HG03039 (cell line): Measurements from ENCODE around the gene ALAS1.
"Not testable (repeated sequence)": the region's sequence is repeated elsewhere in the genome, so short reads cannot be mapped to it uniquely, and the experiment has no call there.

Experiments used
- ATAC-seq: cut with Tn5 transposase; IDR thresholded peaks from one replicate; pipeline ENCODE4 v1.9.1; 2021; ENCODE audit warnings: mild to moderate bottlenecking, moderate library complexity; ENCODE audit not compliant: unreplicated experiment

Gene ALAS1

DNA sequence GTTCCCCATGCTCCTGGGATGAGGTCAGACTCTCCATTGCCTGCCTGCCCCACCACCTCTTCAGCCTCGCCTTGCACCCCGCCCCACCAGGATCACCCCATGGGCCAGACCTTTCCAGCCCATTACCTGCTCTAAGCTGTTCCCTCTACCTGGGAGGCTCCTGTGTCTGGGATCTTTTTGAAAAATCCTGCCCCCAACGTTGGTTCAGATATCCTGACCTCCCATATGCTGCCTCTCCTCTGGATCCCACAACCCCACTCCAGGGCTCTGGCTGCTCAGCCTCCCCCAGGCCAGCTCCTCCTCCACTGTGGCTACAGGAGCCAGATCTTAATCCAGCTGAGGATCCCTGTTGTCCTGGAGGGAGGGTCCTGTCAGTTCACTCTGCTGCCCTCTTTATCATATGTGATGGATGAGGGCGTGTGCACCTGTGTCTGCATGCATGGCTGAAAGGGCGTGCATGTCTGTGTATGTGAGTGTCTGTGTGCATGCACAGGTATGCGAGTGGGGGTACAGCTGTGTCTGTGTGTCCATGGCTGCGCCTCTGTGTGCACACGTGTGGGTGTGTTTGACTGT lies 21.7 kb upstream of the ALAS1 start:
- ATAC-seq: no peak

DNA sequence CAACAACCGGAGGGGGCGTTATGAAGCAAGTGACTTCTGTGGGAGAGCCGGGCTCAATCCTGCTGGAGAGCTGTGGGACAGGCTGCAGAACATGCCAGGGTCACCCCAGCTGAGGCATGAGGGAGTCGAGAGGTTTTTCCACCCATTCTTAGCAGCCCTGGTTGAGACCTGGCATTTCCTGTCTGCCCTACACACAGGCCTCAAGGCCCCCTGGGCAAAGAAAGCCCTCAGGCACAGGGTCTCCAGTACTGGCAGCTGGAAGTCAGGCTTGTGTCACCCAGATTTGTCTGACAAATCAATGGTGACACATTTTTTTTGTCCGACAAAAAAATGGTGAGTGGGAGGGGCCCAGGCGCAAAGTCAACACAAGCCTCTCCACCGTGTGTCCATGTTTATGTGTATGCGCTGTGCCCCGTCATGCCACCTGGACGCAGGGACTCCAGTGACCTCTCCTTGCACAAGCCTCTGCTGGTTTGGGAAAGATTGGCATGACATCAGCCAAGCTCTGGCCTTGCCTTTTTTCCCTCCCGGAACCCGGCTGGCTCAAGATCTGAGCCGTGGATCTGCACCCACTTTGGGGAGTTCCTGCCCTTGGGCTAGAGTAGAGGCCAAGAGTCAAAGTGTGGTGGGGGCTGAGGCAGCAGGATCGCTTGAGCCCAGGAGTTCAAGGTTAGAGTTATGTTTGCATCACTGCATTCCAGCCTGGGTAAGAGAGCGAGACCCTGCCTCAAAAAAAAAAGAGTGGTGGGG lies 20.8 kb upstream of the ALAS1 start:
- ATAC-seq: no peak

DNA sequence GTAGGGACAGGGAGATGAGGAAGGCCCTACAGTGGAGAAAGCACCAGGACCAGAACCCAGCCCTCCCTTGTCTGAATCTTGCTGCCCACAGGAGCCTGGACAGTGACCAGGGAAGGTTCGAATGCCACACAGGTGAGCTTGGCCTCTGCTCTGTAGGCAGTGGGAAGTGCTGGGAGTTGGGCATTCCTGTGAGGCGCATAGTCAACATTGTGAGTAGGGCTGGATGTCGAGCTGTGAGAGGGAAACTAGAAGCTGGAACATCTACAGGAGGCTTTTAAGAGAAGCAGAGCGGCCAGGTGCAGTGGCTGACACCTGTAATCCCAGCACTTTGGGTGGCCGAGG lies 20.3 kb upstream of the ALAS1 start:
- ATAC-seq: no peak

DNA sequence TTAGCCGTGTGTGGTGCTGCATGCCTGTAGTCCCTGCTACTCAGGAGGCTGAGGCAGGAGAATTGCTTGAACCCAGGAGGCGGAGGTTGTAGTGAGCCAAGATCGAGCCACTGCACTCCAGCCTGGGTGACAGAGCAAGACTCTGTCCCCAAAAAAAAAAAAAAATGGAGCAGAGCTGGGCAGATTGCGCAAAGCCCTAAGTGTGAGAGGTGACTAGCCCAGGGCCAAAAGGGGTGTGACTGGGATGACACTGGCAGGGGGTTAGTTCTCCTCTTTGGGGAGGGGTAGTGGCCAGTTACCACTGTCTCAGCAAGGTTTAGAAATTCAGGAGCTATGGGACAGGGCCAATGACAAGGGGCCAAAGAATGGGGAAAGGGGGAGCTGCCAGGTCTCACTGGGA lies 19.8 kb upstream of the ALAS1 start:
- ATAC-seq: not testable (repeated sequence)

DNA sequence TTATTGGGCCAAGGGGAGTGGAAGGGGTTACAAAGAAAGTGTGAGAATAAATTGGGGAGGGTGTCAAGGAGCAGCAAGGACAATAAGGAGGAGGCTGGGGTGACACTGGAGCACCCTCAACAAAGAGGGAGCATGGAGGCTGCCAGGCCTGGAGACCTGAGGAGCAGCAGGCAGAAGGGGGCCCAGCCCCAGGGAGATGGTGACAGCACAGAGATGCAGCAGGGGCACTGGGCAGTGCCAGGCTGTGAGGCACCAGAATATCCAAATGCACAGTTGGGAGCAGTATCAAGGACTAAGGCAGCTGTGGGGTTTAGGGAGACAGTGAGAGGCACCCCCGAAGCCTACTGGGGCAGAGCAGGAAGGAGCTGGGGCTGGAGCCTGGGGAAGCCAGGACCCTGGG lies 19.4 kb upstream of the ALAS1 start:
- no peak for ATAC-seq

DNA sequence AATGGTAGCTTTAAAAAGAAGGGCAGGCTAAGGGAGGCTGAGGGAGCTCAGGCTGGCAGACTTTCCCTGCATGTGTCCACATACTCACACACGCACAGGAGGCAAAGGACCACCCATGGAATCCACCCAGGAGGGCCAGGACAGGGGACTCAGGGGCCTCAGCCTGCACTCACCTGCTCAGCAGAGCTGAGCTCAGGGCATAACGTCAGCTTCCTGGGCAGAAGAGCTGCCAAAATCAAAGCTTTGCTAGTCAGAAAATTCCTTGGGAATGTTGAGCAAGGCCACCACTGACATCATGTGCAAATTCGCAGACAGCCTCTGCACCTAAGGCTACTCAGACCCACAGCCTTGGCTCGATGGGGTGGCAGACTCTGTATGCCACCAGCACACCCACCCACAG lies 16.4 kb upstream of the ALAS1 start:
- ATAC-seq: no peak

DNA sequence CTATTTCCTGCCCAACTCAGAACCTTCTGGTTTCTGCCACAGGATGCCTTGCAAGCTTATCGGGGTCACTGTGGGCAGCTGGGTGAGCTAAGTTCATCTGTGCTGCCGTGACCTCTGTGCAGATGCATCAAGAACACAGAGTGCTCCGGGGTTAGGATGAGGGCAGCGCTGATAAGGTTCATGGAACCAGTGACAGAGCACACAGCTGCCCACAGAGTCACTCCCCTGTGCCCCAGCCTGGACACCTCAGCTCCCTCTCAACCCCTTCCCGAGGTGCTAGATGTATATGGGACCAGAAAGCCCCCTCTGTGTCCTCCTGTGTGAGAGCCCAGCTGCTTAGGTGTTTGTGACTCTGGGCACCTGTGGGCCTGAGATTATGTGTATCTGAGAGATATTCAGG lies 15.8 kb upstream of the ALAS1 start:
- ATAC-seq: no peak

DNA sequence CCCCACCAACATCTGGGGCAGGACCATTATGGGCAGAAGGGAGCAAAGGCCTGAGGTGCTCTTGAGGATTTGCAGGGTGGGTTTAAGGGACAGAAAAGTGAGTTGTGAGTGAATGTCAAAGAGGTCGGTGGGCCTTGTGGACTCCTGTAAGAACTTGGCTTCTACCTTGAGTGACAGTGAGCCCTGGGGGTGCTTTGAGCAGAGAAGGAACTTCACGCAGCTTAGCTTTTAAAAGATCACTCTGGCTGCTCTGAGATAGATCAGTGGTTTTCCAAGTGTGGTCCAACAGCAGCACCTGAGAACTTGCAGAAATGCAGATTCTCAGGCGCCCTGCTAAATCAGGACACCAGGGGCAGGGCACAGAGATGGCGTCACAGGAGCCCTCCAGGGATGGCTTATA lies 15.3 kb upstream of the ALAS1 start:
- ATAC-seq: no peak

DNA sequence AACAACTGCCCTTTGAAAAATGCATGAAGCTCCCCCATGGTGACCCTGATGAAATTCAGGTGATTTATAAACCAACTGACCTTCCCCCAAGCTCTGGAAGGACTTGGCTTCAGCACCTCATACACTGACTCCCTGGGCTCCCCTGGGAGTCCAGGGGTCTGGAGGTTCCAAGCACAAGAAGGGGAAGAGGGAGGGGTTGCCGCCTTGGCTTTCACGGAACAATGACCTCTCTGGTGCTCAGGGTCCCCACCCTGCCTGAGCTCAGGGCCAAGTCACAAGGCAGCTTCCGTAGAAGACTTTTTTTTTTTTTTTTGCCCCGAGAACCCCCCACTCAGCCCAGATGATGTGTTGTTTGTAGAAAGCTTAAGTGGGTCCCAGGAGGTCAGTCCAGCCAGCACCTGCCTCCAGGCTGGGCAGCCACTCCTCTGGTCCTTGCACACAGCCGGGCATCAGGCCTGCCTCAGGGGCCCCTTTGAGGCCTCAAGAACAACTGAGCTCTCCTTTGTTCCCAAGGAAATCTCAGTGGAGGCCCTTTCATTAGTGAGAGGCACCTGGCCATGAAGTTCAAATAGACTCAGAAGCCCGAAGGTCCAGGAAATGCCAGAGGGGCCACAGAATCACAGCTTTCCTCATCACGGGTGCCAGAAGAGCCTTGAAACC lies 14.0 kb upstream of the ALAS1 start:
- no peak for ATAC-seq

DNA sequence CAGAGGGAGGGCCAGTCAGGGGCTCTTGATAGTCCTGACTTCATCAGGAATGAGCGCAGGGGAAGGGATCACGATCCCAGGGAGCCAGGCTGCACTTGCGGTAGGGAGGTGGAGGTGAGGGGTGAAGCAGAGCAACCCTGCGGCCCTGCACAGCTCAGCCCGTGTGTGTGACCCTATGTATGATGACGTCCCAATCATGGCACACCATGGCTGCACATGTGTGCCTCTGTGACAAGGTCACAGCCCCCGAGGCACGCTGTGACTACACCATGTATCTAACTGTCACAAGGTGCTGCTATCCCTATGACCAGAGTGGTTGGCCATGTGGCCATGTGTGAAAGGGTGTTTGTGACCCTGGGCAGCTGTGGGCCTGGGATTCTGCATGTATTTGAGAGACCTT lies 13.3 kb upstream of the ALAS1 start:
- ATAC-seq: no peak

DNA sequence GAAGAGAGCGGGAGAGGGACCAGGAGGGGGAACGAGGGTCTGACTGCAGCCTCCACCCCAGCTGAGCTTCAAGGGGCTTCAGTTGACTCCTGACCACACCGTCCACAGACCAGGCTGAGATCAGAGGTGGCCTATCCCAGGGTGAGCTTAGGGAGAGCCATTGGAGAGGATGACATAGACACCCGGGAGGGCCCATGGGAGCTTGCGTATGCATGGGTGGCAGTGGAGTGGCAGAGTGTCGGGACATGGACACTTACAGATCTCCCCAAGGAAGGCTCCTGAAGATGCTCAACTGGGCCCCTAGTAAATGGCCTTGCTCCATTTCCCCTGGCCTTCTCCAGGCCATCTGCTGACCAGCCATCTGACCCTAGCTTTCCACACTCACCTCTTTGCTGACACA lies 12.6 kb upstream of the ALAS1 start:
- no peak for ATAC-seq

DNA sequence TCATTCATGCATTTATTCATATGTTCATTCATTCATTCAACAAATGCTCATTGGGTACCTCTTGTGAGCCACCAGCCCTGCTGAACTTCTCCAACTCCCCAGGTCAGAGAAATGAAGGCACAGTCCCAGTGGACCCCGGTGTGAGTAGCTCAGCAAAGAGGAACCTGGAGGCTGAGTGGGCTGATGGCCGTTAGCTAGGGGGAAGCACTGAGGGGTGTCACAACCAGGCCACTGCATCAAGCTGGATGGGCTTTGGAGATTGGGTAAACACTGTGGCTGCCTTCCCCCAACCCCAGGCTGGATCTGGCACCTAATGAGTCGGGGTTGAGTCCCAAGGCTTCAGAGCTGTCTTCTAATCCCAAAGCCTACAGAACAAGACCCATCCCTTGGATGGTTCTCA lies 12.1 kb upstream of the ALAS1 start:
- no peak for ATAC-seq

DNA sequence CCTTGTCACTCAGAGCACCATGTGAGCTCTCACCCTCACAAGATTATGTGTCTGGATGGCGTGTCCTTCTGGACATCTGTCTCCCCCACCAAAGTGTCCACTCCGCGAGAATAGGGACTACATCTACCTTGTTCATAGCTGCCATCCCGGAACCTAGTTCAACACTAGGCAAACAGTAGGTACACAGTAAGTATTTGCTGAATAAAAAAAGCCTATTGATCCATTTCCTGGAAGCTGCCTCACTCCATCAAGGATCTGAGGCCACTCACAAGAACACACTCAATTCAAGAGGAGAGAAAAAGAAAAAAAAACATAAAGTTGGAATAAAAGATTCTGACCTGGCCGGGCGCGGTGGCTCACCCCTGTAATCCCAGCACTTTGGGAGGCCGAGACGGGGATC lies 11.2 kb upstream of the ALAS1 start:
- no peak for ATAC-seq

DNA sequence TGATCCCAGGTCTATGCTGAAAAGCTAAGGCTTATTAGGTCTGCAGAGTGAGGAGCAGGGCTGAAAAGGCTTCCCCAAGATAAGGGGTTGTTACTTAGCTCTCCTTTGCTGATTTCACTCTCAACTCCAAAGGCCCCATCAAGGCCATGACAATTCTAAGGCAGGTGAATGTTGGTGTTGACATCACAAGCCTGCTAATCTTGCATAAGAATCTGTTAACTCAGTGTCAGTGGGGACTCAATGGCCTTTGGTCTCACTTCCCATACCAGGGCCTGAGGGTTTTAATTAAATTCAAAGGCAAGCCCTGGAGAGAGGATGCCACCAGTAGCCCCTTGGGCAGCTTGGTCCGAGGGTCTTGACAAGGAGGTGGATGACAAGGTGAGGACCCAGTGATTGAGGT lies 9.4 kb upstream of the ALAS1 start:
- no peak for ATAC-seq

DNA sequence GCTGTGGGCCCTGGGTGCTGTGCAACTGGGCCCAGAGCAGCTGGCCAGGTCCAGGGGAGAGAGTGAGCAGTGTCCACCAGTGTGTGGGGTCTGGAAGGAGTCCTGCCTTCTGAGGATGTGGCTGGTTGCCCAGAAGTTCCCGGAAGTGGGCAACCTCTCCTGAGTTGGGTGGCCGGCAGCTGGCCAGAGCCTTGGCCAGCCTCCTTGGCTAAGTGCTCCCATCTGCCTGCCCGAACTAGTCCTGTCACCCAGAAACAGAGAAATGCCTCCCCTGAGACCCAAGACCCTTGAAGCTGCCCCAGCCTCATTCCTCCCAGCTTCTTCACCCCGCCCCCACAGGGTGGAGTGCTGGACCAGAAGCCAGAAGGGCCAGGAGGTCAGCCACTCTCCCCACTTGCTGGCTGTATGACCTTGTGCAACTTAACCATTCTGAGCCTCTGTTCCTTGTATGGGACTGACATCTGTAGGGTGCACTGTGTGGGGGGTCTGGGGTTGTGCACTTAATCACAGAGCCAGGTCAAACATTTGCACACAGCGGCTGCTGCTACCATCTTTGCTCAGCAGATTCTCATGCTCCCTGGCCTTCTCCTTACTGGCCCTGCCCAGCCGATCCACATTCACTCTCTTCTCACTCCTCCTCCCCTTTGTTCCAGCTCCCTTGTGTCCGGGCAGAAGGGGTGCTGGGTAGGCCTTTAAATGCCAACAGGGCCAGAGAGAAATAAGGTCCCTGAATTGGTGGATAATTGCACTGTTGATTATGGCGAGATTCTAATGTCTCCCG lies 7.5 kb upstream of the ALAS1 start:
- ATAC-seq: no peak

DNA sequence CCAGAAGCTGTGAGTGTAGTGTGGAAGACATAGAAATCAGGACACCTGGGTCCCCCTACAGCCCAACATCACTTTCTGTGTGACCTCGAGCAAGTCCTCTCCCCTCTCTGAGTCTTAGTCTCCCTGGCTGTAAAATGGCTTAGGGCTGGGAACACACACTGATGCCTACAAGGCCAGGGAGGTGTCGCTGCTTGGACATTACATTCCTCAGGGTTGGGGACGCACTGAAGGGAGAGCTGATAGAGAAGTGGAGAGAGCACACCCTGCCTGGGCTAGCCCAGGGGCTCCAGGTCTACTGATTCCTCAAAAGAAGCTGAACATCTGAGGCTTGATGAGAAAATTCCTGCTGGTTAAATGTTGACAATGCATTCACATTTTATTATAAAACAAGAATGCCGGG lies 6.3 kb upstream of the ALAS1 start:
- no peak for ATAC-seq

DNA sequence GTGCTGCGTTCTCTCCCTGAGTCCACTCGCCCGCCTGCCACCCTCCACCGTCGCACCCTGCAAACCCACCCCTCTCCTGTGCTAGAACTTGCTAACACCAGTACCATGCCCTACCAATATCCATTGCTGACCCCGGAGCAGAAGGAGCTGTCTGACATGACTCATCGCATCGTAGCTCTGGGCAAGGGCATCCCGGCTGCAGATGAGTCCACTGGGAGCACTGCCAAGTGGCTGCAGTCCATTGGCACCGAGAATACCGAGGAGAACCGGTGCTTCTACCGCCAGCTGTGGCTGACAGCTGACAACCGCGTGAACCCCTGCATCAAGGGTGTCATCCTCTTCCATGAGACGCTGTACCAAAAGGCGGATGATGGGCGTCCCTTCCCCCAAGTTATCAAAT lies 4.9 kb upstream of the ALAS1 start:
- no peak for ATAC-seq

DNA sequence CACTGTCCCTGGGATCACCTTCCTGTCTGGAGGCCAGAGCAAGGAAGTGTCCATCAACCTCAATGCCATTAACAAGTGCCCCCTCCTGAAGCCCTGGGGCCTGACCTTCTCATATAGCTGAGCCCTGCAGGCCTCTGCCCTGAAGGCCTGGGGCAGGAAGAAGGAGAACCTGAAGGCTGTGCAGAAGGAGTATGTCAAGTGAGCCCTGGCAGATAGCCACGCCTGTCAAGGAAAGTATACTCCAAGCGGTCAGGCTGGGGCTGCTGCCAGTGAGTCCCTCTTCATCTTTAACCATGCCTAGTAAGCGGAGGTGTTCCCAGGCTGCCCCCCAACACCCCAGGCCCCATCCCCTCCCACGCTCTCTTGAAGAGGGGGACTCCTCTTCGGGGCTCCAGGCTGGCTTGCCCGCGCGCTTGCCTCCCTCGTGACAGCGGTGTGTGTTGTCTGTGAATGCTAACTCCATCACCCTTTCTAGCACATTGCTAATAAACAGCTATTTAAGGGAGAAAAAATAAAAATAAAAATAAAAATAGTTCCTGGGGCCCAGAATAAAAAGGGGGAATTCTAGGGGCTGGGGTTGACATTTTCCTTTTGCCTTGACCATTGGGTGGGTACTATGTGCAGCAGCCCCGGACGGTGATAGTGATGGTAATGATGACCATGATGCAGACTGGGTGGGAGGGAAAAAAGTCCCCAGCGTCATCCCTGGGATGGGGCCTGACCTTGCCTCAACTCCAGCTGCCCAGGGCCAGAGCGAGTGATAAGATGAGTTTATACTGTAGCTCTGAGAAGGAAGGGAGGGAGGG lies 3.3 kb upstream of the ALAS1 start:
- no peak for ATAC-seq

DNA sequence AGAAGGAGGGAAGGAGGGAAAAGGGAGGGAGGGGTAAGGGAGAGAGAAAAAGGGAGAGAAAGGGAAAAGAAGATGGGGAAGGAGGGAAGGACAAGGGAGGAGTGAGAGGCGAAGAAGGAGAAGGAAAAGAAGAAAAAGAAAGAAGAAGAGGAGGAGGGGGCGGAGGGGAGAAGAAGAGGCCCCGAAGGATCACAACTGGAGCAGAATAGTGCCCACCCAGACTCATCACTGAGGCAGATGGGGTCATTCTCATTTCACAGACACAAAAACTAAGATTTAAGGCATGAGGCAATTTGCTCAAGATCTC lies 2.7 kb upstream of the ALAS1 start:
- ATAC-seq: no peak

DNA sequence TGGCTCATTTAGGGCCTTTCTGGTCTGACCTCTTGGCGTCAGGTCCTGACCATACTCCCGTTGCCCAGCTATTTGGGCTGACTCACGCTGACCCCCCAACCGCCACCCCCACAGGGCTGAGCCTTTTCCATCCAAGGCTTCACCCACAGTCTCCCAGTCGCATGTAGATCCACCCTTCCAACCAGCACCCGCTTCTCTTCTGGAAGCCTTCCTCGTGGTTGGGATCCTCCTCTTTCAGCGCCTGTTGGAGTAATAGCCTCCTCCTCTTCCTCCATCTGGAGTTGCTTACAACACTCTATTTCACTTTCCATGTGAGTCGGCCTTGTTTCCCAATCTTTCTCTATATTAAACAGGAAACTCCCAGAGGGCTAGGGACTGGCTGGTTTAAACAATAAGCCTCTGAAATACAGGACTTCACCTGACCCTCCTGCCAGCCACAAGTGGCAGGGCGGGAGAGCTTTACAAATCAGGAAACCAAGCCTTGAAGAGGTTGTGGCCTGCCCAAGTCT lies 2.1 kb upstream of the ALAS1 start:
- ATAC-seq: no peak

DNA sequence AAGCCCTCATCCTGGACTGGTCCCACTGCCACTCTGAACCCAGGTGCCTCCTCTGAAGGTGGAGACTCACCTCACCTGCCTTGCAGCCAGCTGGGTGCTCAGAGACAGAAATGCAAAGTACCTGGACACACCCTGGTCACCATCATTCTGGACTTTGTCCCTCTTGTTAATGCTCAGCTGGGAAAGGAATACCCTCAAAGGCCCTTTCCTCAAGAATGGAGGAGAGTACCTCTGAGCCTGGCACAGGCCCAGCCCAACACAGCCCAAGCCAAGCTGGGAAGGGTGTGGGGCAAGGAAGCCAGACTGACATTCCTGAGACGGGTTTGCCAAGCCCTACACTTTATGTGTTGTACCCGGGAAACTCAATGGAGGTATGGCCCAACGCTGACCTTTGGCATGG lies 983 bp upstream of the ALAS1 start:
- no peak for ATAC-seq
